ENCODE measurements around the gene SNTG2. TPM values are rescaled to one million over a fixed set of nuclear protein-coding genes. Genes with fewer than 3 reads are reported as not detected.

Gene SNTG2
- polyA plus RNA-seq, 3 donors, result not detected

DNA sequence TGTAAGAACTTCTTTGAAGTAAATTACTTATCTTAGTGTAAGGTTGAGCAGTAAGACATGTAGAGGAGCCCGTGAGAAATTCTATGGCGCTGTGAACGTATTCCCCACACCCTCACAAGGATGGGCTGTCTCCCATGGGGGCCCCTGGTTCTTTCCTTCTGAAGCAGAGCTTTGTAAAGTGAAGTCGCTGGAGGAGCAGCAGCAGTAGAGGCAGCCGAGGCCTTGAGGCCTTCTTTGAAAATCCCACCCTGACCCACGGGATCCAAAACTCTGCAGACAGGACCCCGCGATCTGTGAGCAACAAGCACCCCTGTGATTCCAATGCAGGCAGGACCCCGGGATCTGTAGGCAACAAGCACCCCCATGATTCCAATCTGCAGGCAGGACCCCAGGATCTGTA lies 23.8 kb upstream of the SNTG2 start:
- intact Hi-C loops (cut with micrococcal nuclease), result no loop called here
- no peak overlapping the region for H3K9ac ChIP-seq (ENCODE audit: insufficient read depth, low read length, poor library complexity, severe bottlenecking)
- WGBS (ENCODE audit: insufficient coverage), result 87% methylated on average over 5 of the region's 9 CpGs
- no peaks in the 10 kb centered on the region for H4K20me1 ChIP-seq (ENCODE audit: insufficient read depth, low read length)
- H3K27ac ChIP-seq (ENCODE audit: low read depth in 1 of 2, low read length in 2 of 2), result no peak overlapping the region
- no peak overlapping the region for H3K27ac Mint-ChIP-seq
- H3K79me2 ChIP-seq (ENCODE audit: insufficient read depth, low read length), result no peaks in the 10 kb centered on the region
- no peaks in the 10 kb centered on the region for H3K36me3 ChIP-seq (replicated peaks in 1 of 2; ENCODE audit: control insufficient read depth in 1 of 2, insufficient read depth in 2 of 2, low read length in 2 of 2)
- H3K4me1 ChIP-seq (ENCODE audit: control insufficient read depth in 1 of 2, insufficient read depth in 2 of 2, low read length in 2 of 2), result no peaks in the 10 kb centered on the region
- H3K4me1 Mint-ChIP-seq, result no peaks in the 10 kb centered on the region
- H3K36me3 Mint-ChIP-seq, result no peaks in the 10 kb centered on the region
- no peaks in the 10 kb centered on the region for H3K27me3 ChIP-seq (ENCODE audit: control insufficient read depth in 2 of 2, insufficient read depth in 2 of 2, low read length in 2 of 2)
- no peak for DNase-seq
- H3K9me3 ChIP-seq (replicated peaks in 1 of 2; ENCODE audit: control insufficient read depth in 1 of 2, insufficient read depth in 1 of 2, low read length in 2 of 2), result peaks cover 6 to 13% of the 10 kb centered on the region in 2 donors
- no peak overlapping the region for H2AFZ ChIP-seq (ENCODE audit: insufficient read depth, low read depth, low read length, poor library complexity, severe bottlenecking)
- no peak overlapping the region for H3K4me3 Mint-ChIP-seq
- no peak overlapping the region for H3K4me2 ChIP-seq (replicated peaks; ENCODE audit: extremely low read depth, low read length, poor library complexity, severe bottlenecking)
- H3K4me3 ChIP-seq (replicated peaks in 1 of 3; ENCODE audit: low read depth in 2 of 3, low read length in 3 of 3), result no peak overlapping the region
- TF ChIP-seq, protein P1, sequence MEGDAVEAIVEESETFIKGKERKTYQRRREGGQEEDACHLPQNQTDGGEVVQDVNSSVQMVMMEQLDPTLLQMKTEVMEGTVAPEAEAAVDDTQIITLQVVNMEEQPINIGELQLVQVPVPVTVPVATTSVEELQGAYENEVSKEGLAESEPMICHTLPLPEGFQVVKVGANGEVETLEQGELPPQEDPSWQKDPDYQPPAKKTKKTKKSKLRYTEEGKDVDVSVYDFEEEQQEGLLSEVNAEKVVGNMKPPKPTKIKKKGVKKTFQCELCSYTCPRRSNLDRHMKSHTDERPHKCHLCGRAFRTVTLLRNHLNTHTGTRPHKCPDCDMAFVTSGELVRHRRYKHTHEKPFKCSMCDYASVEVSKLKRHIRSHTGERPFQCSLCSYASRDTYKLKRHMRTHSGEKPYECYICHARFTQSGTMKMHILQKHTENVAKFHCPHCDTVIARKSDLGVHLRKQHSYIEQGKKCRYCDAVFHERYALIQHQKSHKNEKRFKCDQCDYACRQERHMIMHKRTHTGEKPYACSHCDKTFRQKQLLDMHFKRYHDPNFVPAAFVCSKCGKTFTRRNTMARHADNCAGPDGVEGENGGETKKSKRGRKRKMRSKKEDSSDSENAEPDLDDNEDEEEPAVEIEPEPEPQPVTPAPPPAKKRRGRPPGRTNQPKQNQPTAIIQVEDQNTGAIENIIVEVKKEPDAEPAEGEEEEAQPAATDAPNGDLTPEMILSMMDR (IDR thresholded peaks at IDR 0.05), result no peak
- H3K9me3 Mint-ChIP-seq, result peaks cover 9 to 29% (median 19%) of the 10 kb centered on the region in 7 donors
- H3K27me3 Mint-ChIP-seq (ENCODE audit: low read depth in 3 of 3), result peaks cover 0 to 3% (median 3%) of the 10 kb centered on the region in 3 donors

DNA sequence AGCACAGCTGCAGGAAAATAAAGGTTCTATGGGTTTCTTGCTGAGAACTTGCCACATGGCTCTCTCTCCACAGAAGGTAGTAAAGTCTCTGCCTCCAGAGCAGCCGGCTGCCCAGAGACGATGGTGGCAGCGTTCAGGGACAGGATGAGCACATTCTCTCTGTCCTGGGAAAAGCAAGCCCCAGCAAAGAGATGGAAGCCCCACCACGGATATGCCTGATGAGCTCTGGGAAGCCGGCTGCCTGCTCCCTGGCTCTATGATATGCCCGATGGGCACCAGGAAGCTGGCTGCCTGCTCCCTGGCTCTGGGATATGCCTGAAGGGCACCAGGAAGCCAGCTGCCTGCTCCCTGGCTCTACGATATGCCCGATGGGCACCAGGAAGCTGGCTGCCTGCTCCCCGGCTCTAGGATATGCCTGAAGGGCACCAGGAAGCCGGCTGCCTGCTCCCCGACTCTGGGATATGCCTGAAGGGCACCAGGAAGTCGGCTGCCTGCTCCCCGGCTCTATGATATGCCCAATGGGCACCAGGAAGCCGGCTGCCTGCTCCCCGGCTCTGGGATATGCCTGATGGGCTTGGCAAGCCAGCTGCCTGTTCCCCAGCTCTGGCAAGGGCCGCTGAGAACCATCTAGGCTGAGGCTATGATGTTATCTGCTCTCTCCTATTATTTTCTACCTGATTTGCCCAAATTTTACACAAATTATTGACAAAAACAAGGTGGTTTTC lies 21.5 kb upstream of the SNTG2 start:
- peaks cover 6 to 13% of the 10 kb centered on the region in 2 donors for H3K9me3 ChIP-seq (replicated peaks in 1 of 2; ENCODE audit: control insufficient read depth in 1 of 2, insufficient read depth in 1 of 2, low read length in 2 of 2)
- no peak for DNase-seq
- H3K36me3 ChIP-seq (replicated peaks in 1 of 2; ENCODE audit: control insufficient read depth in 1 of 2, insufficient read depth in 2 of 2, low read length in 2 of 2), result no peaks in the 10 kb centered on the region
- intact Hi-C loops (cut with micrococcal nuclease), result no loop called here
- no peak overlapping the region for H3K4me2 ChIP-seq (replicated peaks; ENCODE audit: extremely low read depth, low read length, poor library complexity, severe bottlenecking)
- Mint-ChIP-seq H3K9me3 (peaks cover 9 to 29% (median 19%) of the 10 kb centered on the region in 7 donors), H3K27me3 (ENCODE audit: low read depth in 3 of 3) (peaks cover 0 to 3% (median 2%) of the 10 kb centered on the region in 3 donors), H3K4me3 (no peak overlapping the region), H3K27ac (no peak overlapping the region), H3K4me1 (no peaks in the 10 kb centered on the region), H3K36me3 (no peaks in the 10 kb centered on the region)
- H3K79me2 ChIP-seq (ENCODE audit: insufficient read depth, low read length), result no peaks in the 10 kb centered on the region
- no peaks in the 10 kb centered on the region for H4K20me1 ChIP-seq (ENCODE audit: insufficient read depth, low read length)
- WGBS (ENCODE audit: insufficient coverage), result 92% methylated on average over 15 of the region's 16 CpGs
- TF ChIP-seq, protein P1 (IDR thresholded peaks at IDR 0.05), result no peak
- no peak overlapping the region for H3K4me3 ChIP-seq (replicated peaks in 1 of 3; ENCODE audit: low read depth in 2 of 3, low read length in 3 of 3)
- H3K27ac ChIP-seq (ENCODE audit: low read depth in 1 of 2, low read length in 2 of 2), result no peak overlapping the region
- no peak overlapping the region for H2AFZ ChIP-seq (ENCODE audit: insufficient read depth, low read depth, low read length, poor library complexity, severe bottlenecking)
- no peaks in the 10 kb centered on the region for H3K4me1 ChIP-seq (ENCODE audit: control insufficient read depth in 1 of 2, insufficient read depth in 2 of 2, low read length in 2 of 2)
- no peak overlapping the region for H3K9ac ChIP-seq (ENCODE audit: insufficient read depth, low read length, poor library complexity, severe bottlenecking)
- H3K27me3 ChIP-seq (ENCODE audit: control insufficient read depth in 2 of 2, insufficient read depth in 2 of 2, low read length in 2 of 2), result no peaks in the 10 kb centered on the region

Data from CD14-positive monocyte (primary cell).